ENCODE results near the gene VSIG2.

The VSIG2 gene
- long read RNA-seq, result 0 reads

- H3K27me3 ChIP-seq (ENCODE audit: insufficient read depth, poor library complexity, severe bottlenecking), result peaks cover 11% of the 10 kb centered on the region
These were observed at the start of gene VSIG2 for GRCh38 chr11:124751741-124752470. TSS of gene VSIG2 (minus strand) at chr11:124752255. CDS start at chr11:124752137, 118 bp downstream.

GRCh38 chr11:124801014-124801413 lies 49.0 kb upstream of the VSIG2 start:
- Histone ChIP-seq H3K4me3 (replicated peaks; ENCODE audit: insufficient read depth, low read length) (peak overlapping the region; percentile 96), H3K27me3 (ENCODE audit: insufficient read depth, poor library complexity, severe bottlenecking) (peaks cover 3% of the 10 kb centered on the region), H3K27ac (replicated peaks) (no peak overlapping the region)
- TF ChIP-seq POLR2AphosphoS5 (IDR thresholded peaks at IDR 0.05; ENCODE audit: low read depth) (no peak), SPI1 (IDR thresholded peaks at IDR 0.05; ENCODE audit: borderline replicate concordance, low read depth) (no peak), CTCF (IDR thresholded peaks at IDR 0.05; ENCODE audit: insufficient read depth, low read length) (no peak), GABPA (IDR thresholded peaks at IDR 0.05; ENCODE audit: low read depth) (no peak), REST (IDR thresholded peaks at IDR 0.05; ENCODE audit: insufficient replicate concordance, low read depth) (no peak)
- no peak for DNase-seq (ENCODE audit: low read depth in 1 of 2, low spot score in 1 of 2)

More at GRCh38 chr11:124751741-124752470, at the start of gene VSIG2:
- no peak within 1 kb of the TSS for H3K27ac ChIP-seq (replicated peaks)
- DNase-seq (ENCODE audit: low read depth in 1 of 2, low spot score in 1 of 2), result no peak
- no peak within 1 kb of the TSS for H3K4me3 ChIP-seq (replicated peaks; ENCODE audit: insufficient read depth, low read length)
- TF ChIP-seq REST (IDR thresholded peaks at IDR 0.05; ENCODE audit: insufficient replicate concordance, low read depth) (no peak), SPI1 (IDR thresholded peaks at IDR 0.05; ENCODE audit: borderline replicate concordance, low read depth) (no peak), POLR2AphosphoS5 (IDR thresholded peaks at IDR 0.05; ENCODE audit: low read depth) (no peak), GABPA (IDR thresholded peaks at IDR 0.05; ENCODE audit: low read depth) (no peak), CTCF (IDR thresholded peaks at IDR 0.05; ENCODE audit: insufficient read depth, low read length) (no peak)

GRCh38 chr11:124800226-124800929 lies 48.3 kb upstream of the VSIG2 start, which contains the start of gene MSANTD2:
TSS of gene MSANTD2 (minus strand) at chr11:124800406. CDS start at chr11:124800380, 26 bp downstream.
- DNase-seq (ENCODE audit: low read depth in 1 of 2, low spot score in 1 of 2), result peak; percentile 26 to 60
- peaks cover 3% of the 10 kb centered on the region for H3K27me3 ChIP-seq (ENCODE audit: insufficient read depth, poor library complexity, severe bottlenecking)
- peak within 1 kb of the TSS; percentile 96 for H3K4me3 ChIP-seq (replicated peaks; ENCODE audit: insufficient read depth, low read length)

More at GRCh38 chr11:124800226-124800929, 48.3 kb upstream of the VSIG2 start, which contains the start of gene MSANTD2:
- TF ChIP-seq POLR2AphosphoS5 (IDR thresholded peaks at IDR 0.05; ENCODE audit: low read depth), result peak; percentile 49; the same call in 1 of the 2 replicates
- no peak for TF ChIP-seq REST (IDR thresholded peaks at IDR 0.05; ENCODE audit: insufficient replicate concordance, low read depth)
- TF ChIP-seq CTCF (IDR thresholded peaks at IDR 0.05; ENCODE audit: insufficient read depth, low read length), result no peak
- peak; percentile 81 for TF ChIP-seq GABPA (IDR thresholded peaks at IDR 0.05; ENCODE audit: low read depth)
- peak; percentile 71; the same call in 1 of the 2 replicates for TF ChIP-seq SPI1 (IDR thresholded peaks at IDR 0.05; ENCODE audit: borderline replicate concordance, low read depth)
- H3K27ac ChIP-seq (replicated peaks), result peak within 1 kb of the TSS; percentile 42

Measured in HL-60 (cell line).